ENCODE data around the gene POLR1D.

- TF ChIP-seq POLR2A (IDR thresholded peaks at IDR 0.05; ENCODE audit: low read length) (peak; percentile 56), GATA1 (IDR thresholded peaks at IDR 0.05; ENCODE audit: low read depth, low read length) (no peak)
These were observed 1.1 kb upstream of the POLR1D start, which contains the start of gene LNX2 for GRCh38 chr13:27620377-27621115.
